Right lobe of liver (tissue), 6 donors: ENCODE measurements around the gene ZBTB24. TPM values are rescaled to one million over a fixed set of nuclear protein-coding genes. Genes with fewer than 3 reads are reported as not detected.
A peak's percentile ranks its signal among the peaks of the same experiment; 100 is the strongest.

Experiments
- ATAC-seq, 4 donors: fragments of 200-7000 bp; cut with Tn5 transposase; one replicate each; pipeline ENCODE4 v1.9.1; 2020; ENCODE audit warnings: mild to moderate bottlenecking in 4 of 4, moderate library complexity in 4 of 4
- DNase-seq, 3 donors: peaks; one replicate each; pipeline ENCODE4 v3.0.0-alpha.2; 2020
- H3K27ac ChIP-seq, 3 donors: fragments of 200-600 bp; one replicate each; pipeline ENCODE4 v1.8.0; 2022
- H3K27me3 ChIP-seq, 2 donors: fragments of 200-600 bp; one replicate each; pipeline ENCODE4 v1.8.0; 2022
- H3K36me3 ChIP-seq, 4 donors: fragments of 200-600 bp; sonication (generic) in 1 of 4; one replicate each; pipeline versions ENCODE4 v1.5.1 to v1.8.0; 2017 to 2022; ENCODE audit warnings: control low read depth in 1 of 4
- H3K4me1 ChIP-seq, 4 donors: fragments of 200-600 bp; sonication (generic) in 1 of 4; one replicate each; pipeline versions ENCODE4 v1.5.1 to v1.8.0; 2017 to 2022; ENCODE audit warnings: control low read depth in 1 of 4
- H3K4me3 ChIP-seq, 3 donors: fragments of 200-600 bp; one replicate each; pipeline ENCODE4 v1.8.0; 2022
- H3K9me3 ChIP-seq, 4 donors: fragments of 200-600 bp; sonication (generic) in 1 of 4; one replicate each; pipeline versions ENCODE4 v1.5.1 to v1.8.0; 2017 to 2022; ENCODE audit warnings: control low read depth in 1 of 4
- POLR2A ChIP-seq: fragments of 450-650 bp; IDR thresholded peaks from one replicate; pipeline ENCODE4 v1.6.1; 2017; ENCODE audit warnings: antibody characterized with exemption, mild to moderate bottlenecking
- whole genome bisulfite sequencing: methylation state at CpG from one replicate; pipeline ENCODE4 v1.1.6; 2018; ENCODE audit warnings: low coverage, low lambda C conversion rate; ENCODE audit not compliant: insufficient coverage; ENCODE audit errors: missing lambda C conversion rate; 5-methylcytosine and 5-hydroxymethylcytosine counted together
- intact Hi-C, 2 donors: fragments of 100-400 bp; cut with DNase I; formaldehyde crosslinking; loops; one replicate each; pipeline versions ENCODE4 v1.11.2 to v1.14.1; 2022
- total RNA-seq, 6 experiments: library from RNA; depleted of rRNA in 2 of 6; stranded (reverse); fragments of >200 nt in 2 of 6; fragmentation: NEBNext Ultra II Directional in 3 of 6; extraction: Animal tissue kit (Norgen Biotek cat#: 25700) in 3 of 6; gene quantifications; one replicate each; pipeline versions ENCODE4 v1.1.0 to v1.2.4, GENCODE V29; 2016 to 2023
- TF ChIP-seq, protein P1 (sequence below), 4 donors: fragments of 200-600 bp in 3 of 4; fragments of 450-650 bp in 1 of 4; IDR thresholded peaks; one replicate each; pipeline versions ENCODE4 v1.5.1 to v1.8.0; 2016 to 2022; ENCODE audit warnings: antibody characterized with exemption in 4 of 4, mild to moderate bottlenecking in 2 of 4
- donor health status: DM: no; HTN: yes; CAD: no.
- donor health status: DM: no; HTN: no; CAD: no.
- donor health status: DM: no; HTN: no; CAD: no.
- donor health status: DM: no; HTN: yes; CAD: no.
- donor health status: DM: no; HTN: yes; CAD: no.

The ZBTB24 gene
- total RNA-seq, 6 experiments from 2014 or later = 2.4 to 3.6 (median 2.7) TPM

- DNase-seq (no peak), ATAC-seq (no peak)
- 95% methylated on average over 2 of the region's 2 CpGs for WGBS
- Histone ChIP-seq H3K27me3 (no peaks in the 10 kb centered on the region), H3K36me3 (peaks cover 0 to 36% (median 3%) of the 10 kb centered on the region in 4 donors), H3K27ac (no peak overlapping the region), H3K9me3 (no peaks in the 10 kb centered on the region), H3K4me3 (no peak overlapping the region), H3K4me1 (peaks cover 0 to 26% (median 4%) of the 10 kb centered on the region in 4 donors)
- no peak for TF ChIP-seq POLR2A
- TF ChIP-seq, protein P1, sequence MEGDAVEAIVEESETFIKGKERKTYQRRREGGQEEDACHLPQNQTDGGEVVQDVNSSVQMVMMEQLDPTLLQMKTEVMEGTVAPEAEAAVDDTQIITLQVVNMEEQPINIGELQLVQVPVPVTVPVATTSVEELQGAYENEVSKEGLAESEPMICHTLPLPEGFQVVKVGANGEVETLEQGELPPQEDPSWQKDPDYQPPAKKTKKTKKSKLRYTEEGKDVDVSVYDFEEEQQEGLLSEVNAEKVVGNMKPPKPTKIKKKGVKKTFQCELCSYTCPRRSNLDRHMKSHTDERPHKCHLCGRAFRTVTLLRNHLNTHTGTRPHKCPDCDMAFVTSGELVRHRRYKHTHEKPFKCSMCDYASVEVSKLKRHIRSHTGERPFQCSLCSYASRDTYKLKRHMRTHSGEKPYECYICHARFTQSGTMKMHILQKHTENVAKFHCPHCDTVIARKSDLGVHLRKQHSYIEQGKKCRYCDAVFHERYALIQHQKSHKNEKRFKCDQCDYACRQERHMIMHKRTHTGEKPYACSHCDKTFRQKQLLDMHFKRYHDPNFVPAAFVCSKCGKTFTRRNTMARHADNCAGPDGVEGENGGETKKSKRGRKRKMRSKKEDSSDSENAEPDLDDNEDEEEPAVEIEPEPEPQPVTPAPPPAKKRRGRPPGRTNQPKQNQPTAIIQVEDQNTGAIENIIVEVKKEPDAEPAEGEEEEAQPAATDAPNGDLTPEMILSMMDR (IDR thresholded peaks at IDR 0.05) = no peak
- intact Hi-C loops = no loop called here
Observed at GRCh38 chr6:109477184-109477583, 5.8 kb downstream of the ZBTB24 start.

GRCh38 chr6:109475625-109476024 is 7.4 kb downstream of the ZBTB24 start:
- DNase-seq = peak in 2 of 3 donors; percentile 51 to 72
- Histone ChIP-seq H3K9me3 (no peaks in the 10 kb centered on the region), H3K36me3 (peaks cover 0 to 46% (median under 1%) of the 10 kb centered on the region in 4 donors), H3K4me1 (peaks cover 0 to 18% (median 4%) of the 10 kb centered on the region in 4 donors), H3K27ac (no peak overlapping the region), H3K27me3 (no peaks in the 10 kb centered on the region), H3K4me3 (no peak overlapping the region)
- 49% methylated on average over 2 of the region's 2 CpGs for WGBS
- TF ChIP-seq, protein P1 (IDR thresholded peaks at IDR 0.05) = no peak
- TF ChIP-seq POLR2A = no peak
- intact Hi-C loops = no loop called here
- ATAC-seq = peak; percentile 89 to 97 (median 94)

DNA sequence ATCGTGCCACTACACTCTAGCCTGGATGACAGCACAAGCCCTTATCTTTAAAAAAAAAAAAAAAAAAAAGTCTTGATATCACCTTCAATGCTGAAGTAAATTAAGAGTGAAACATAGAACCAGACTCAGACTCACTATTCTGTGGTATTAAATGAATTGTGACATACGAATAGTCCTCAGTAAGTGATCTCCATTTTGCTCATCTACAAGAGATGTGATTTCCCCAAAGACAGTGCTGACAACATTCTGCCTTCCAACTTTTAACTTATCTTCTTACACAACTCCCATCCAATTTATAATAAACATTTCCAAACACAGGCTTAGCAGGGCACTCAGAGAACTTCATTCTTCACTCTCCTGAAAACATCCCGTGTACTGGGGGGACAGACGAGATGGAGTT is 8.0 kb downstream of the ZBTB24 start:
- no peaks in the 10 kb centered on the region for H3K27me3 ChIP-seq
- DNase-seq = no peak
- H3K27ac ChIP-seq = no peak overlapping the region
- ATAC-seq = no peak
- intact Hi-C loops = no loop called here
- H3K4me1 ChIP-seq = peaks cover 0 to 15% (median 4%) of the 10 kb centered on the region in 4 donors
- WGBS = 91% methylated on average over 4 of the region's 4 CpGs
- H3K36me3 ChIP-seq = peaks cover 0 to 47% (median 0%) of the 10 kb centered on the region in 4 donors
- TF ChIP-seq POLR2A = no peak
- TF ChIP-seq, protein P1 (IDR thresholded peaks at IDR 0.05) = no peak
- H3K4me3 ChIP-seq = no peak overlapping the region
- H3K9me3 ChIP-seq = no peaks in the 10 kb centered on the region

GRCh38 chr6:109473120-109473519 is 9.9 kb downstream of the ZBTB24 start:
- DNase-seq (no peak), ATAC-seq (no peak)
- H3K27ac ChIP-seq = no peak overlapping the region
- no peak overlapping the region for H3K4me3 ChIP-seq
- TF ChIP-seq POLR2A = no peak
- TF ChIP-seq, protein P1 (IDR thresholded peaks at IDR 0.05) = no peak
- H3K4me1 ChIP-seq = peaks cover 0 to 11% (median 0%) of the 10 kb centered on the region in 4 donors
- H3K27me3 ChIP-seq = no peaks in the 10 kb centered on the region
- peaks cover 0 to 48% (median 0%) of the 10 kb centered on the region in 4 donors for H3K36me3 ChIP-seq
- no peaks in the 10 kb centered on the region for H3K9me3 ChIP-seq
- intact Hi-C loops = no loop called here
- 94% methylated on average over 3 of the region's 3 CpGs for WGBS
